Neural progenitor cell (in vitro differentiated cells): Measurements from ENCODE around the gene ARHGAP33. TPM values are rescaled to one million over a fixed set of nuclear protein-coding genes. Genes with fewer than 3 reads are reported as not detected.
"Not testable (repeated sequence)": the region's sequence is repeated elsewhere in the genome, so short reads cannot be mapped to it uniquely, and the experiment has no call there.

Experiments used
- DNase-seq: peaks from one replicate; pipeline ENCODE4 v3.0.0-alpha.2; 2016; ENCODE audit warnings: low spot score
- H2AFZ ChIP-seq: fragments of 200-600 bp; sonication (generic); replicated peaks from 2 replicates; pipeline ENCODE4 v1.6.1; 2016; ENCODE audit warnings: antibody characterized with exemption
- H3F3A ChIP-seq: fragments of 200-600 bp; sonication (generic); 2 replicates; pipeline ENCODE4 v1.6.1; 2016; ENCODE audit warnings: antibody characterized with exemption, low read depth
- H3K27ac ChIP-seq: fragments of 200-600 bp; sonication (generic); 2 replicates; pipeline ENCODE4 v1.5.1; 2016; ENCODE audit warnings: mild to moderate bottlenecking
- H3K27me3 ChIP-seq: fragments of 200-600 bp; sonication (generic); 2 replicates; pipeline ENCODE4 v1.6.1; 2016; ENCODE audit warnings: mild to moderate bottlenecking, moderate library complexity
- H3K36me3 ChIP-seq: fragments of 200-600 bp; sonication (generic); 2 replicates; pipeline ENCODE4 v1.5.1; 2016
- H3K4me1 ChIP-seq: fragments of 200-600 bp; sonication (generic); 2 replicates; pipeline ENCODE4 v1.6.1; 2016; ENCODE audit warnings: mixed run types
- H3K4me2 ChIP-seq: fragments of 200-600 bp; sonication (generic); 2 replicates; pipeline ENCODE4 v1.6.1; 2016
- H3K4me3 ChIP-seq: fragments of 200-600 bp; sonication (generic); 2 replicates; pipeline ENCODE4 v1.5.1; 2016
- H3K79me2 ChIP-seq: fragments of 200-600 bp; sonication (generic); 2 replicates; pipeline ENCODE4 v1.6.1; 2016; ENCODE audit warnings: low read depth
- H3K9ac ChIP-seq: fragments of 200-600 bp; sonication (generic); 2 replicates; pipeline ENCODE4 v1.6.1; 2016
- H3K9me3 ChIP-seq: fragments of 200-600 bp; sonication (generic); 2 replicates; pipeline ENCODE4 v1.5.1; 2016; ENCODE audit warnings: low read depth
- H4K20me1 ChIP-seq: fragments of 200-600 bp; sonication (generic); 2 replicates; pipeline ENCODE4 v1.6.1; 2016; ENCODE audit warnings: low read depth
- H3K27ac Mint-ChIP-seq: 3 replicates; pipeline ENCODE4 v1.8.0; 2021; ENCODE audit warnings: mixed read lengths
- H3K27me3 Mint-ChIP-seq: 2 replicates; pipeline ENCODE4 v1.8.0; 2022; ENCODE audit warnings: low read depth, mild to moderate bottlenecking, inconsistent platforms, moderate library complexity, mixed read lengths; ENCODE audit not compliant: insufficient read depth
- H3K36me3 Mint-ChIP-seq: 3 replicates; pipeline ENCODE4 v1.8.0; 2021; ENCODE audit warnings: mixed read lengths
- H3K4me1 Mint-ChIP-seq: 3 replicates; pipeline ENCODE4 v1.8.0; 2021; ENCODE audit warnings: mixed read lengths
- H3K4me3 Mint-ChIP-seq: 3 replicates; pipeline ENCODE4 v1.8.0; 2021; ENCODE audit warnings: mild to moderate bottlenecking, moderate library complexity, mixed read lengths
- H3K9me3 Mint-ChIP-seq: 3 replicates; pipeline ENCODE4 v1.8.0; 2020; ENCODE audit warnings: mixed read lengths
- EZH2 ChIP-seq: fragments of 200-600 bp; sonication (generic); IDR thresholded peaks from 2 replicates; pipeline ENCODE4 v1.6.1; 2017; ENCODE audit warnings: antibody characterized with exemption, mild to moderate bottlenecking, moderate library complexity
- EZH2phosphoT487 ChIP-seq: fragments of 200-600 bp; sonication (generic); IDR thresholded peaks from 2 replicates; pipeline ENCODE4 v1.6.1; 2017; ENCODE audit warnings: antibody characterized with exemption
- total RNA-seq: library from RNA; depleted of rRNA; stranded (reverse); fragments of >200 nt; gene quantifications from 2 replicates; pipeline ENCODE4 v1.2.3, GENCODE V29; 2015; ENCODE audit warnings: low replicate concordance
- TF ChIP-seq, protein P1 (sequence below): fragments of 200-600 bp; sonication (generic); IDR thresholded peaks from 2 replicates; pipeline ENCODE4 v1.5.1; 2017; ENCODE audit warnings: antibody characterized with exemption, mild to moderate bottlenecking

Gene ARHGAP33
- total RNA-seq, 1 donor from 2014 or later, result 6.5 TPM

DNA sequence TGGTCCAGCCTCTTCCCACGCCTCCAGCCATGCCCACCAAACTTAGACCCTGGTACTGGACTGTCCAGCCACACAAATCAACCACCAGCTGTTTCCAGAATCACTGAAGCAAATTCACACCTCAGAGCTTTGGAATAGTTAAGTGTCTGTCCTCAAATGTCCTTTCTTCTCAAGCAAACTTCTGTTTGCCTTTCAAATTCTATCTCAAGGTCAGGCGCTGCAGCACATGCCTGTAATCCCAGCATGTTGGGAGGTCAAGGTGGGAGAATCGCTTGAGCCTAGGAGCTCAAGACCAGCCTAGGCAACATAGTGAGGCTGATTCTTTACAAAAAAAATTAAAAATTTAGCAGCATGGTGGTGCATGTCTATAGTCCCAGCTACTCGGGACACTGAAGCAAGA lies 56.7 kb downstream of the ARHGAP33 start:
- H3K9me3 ChIP-seq, result no peaks in the 10 kb centered on the region
- H3K36me3 Mint-ChIP-seq, result no peaks in the 10 kb centered on the region
- H2AFZ ChIP-seq, result no peak overlapping the region
- no peaks in the 10 kb centered on the region for H3K4me1 ChIP-seq
- H3K27ac ChIP-seq, result no peak overlapping the region
- no peaks in the 10 kb centered on the region for H3K4me1 Mint-ChIP-seq
- H4K20me1 ChIP-seq, result peaks cover 9% of the 10 kb centered on the region
- TF ChIP-seq EZH2 (no peak), EZH2phosphoT487 (no peak)
- TF ChIP-seq, protein P1, sequence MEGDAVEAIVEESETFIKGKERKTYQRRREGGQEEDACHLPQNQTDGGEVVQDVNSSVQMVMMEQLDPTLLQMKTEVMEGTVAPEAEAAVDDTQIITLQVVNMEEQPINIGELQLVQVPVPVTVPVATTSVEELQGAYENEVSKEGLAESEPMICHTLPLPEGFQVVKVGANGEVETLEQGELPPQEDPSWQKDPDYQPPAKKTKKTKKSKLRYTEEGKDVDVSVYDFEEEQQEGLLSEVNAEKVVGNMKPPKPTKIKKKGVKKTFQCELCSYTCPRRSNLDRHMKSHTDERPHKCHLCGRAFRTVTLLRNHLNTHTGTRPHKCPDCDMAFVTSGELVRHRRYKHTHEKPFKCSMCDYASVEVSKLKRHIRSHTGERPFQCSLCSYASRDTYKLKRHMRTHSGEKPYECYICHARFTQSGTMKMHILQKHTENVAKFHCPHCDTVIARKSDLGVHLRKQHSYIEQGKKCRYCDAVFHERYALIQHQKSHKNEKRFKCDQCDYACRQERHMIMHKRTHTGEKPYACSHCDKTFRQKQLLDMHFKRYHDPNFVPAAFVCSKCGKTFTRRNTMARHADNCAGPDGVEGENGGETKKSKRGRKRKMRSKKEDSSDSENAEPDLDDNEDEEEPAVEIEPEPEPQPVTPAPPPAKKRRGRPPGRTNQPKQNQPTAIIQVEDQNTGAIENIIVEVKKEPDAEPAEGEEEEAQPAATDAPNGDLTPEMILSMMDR, result no peak
- no peak overlapping the region for H3K4me2 ChIP-seq
- no peaks in the 10 kb centered on the region for H3K79me2 ChIP-seq
- no peak overlapping the region for H3K4me3 ChIP-seq
- peaks cover 24% of the 10 kb centered on the region for H3K27me3 Mint-ChIP-seq
- H3F3A ChIP-seq, result no peaks in the 10 kb centered on the region
- no peaks in the 10 kb centered on the region for H3K9me3 Mint-ChIP-seq
- H3K4me3 Mint-ChIP-seq, result no peak overlapping the region
- H3K27ac Mint-ChIP-seq, result no peak overlapping the region
- H3K9ac ChIP-seq, result no peak overlapping the region
- peaks cover 80% of the 10 kb centered on the region for H3K27me3 ChIP-seq
- DNase-seq, result no peak
- H3K36me3 ChIP-seq, result no peaks in the 10 kb centered on the region

GRCh38 chr19:35833972-35834371 lies 58.6 kb downstream of the ARHGAP33 start:
- Histone ChIP-seq H3K79me2 (no peaks in the 10 kb centered on the region), H2AFZ (peak overlapping the region; percentile 42), H3K4me3 (no peak overlapping the region), H3F3A (no peaks in the 10 kb centered on the region), H3K9ac (no peak overlapping the region), H3K9me3 (no peaks in the 10 kb centered on the region), H3K36me3 (no peaks in the 10 kb centered on the region), H3K27me3 (peaks cover 77% of the 10 kb centered on the region), H3K4me1 (no peaks in the 10 kb centered on the region), H4K20me1 (peaks cover 3% of the 10 kb centered on the region), H3K4me2 (no peak overlapping the region), H3K27ac (no peak overlapping the region)
- H3K9me3 Mint-ChIP-seq, result peaks cover 2% of the 10 kb centered on the region
- H3K4me1 Mint-ChIP-seq, result no peaks in the 10 kb centered on the region
- TF ChIP-seq, protein P1, result no peak
- TF ChIP-seq EZH2phosphoT487 (no peak), EZH2 (no peak)
- peaks cover 23% of the 10 kb centered on the region for H3K27me3 Mint-ChIP-seq
- H3K36me3 Mint-ChIP-seq, result no peaks in the 10 kb centered on the region
- H3K27ac Mint-ChIP-seq, result no peak overlapping the region
- no peak overlapping the region for H3K4me3 Mint-ChIP-seq
- DNase-seq, result no peak

GRCh38 chr19:35836096-35836495 lies 60.7 kb downstream of the ARHGAP33 start:
- H2AFZ ChIP-seq, H3K4me2 ChIP-seq, H3K4me1 ChIP-seq, H3K79me2 ChIP-seq, H4K20me1 ChIP-seq, H3K36me3 ChIP-seq, H3K9me3 ChIP-seq, DNase-seq, H3K4me3 ChIP-seq, H3K27ac Mint-ChIP-seq, H3K9me3 Mint-ChIP-seq, H3F3A ChIP-seq, H3K9ac ChIP-seq, H3K27ac ChIP-seq, H3K36me3 Mint-ChIP-seq, H3K4me3 Mint-ChIP-seq, H3K4me1 Mint-ChIP-seq: not testable (repeated sequence)
- H3K27me3 Mint-ChIP-seq, result peaks cover 24% of the 10 kb centered on the region
- H3K27me3 ChIP-seq, result peaks cover 77% of the 10 kb centered on the region

Other genes starting within 250 kb of the ARHGAP33 start
- not detected in 2 replicates for gene SBSN, start 247.3 kb upstream of the ARHGAP33 start, total RNA-seq
- not detected in 2 replicates for gene GAPDHS, start 242.1 kb upstream of the ARHGAP33 start, total RNA-seq
- gene TMEM147, start 229.9 kb upstream of the ARHGAP33 start, total RNA-seq, result 57.8 and 81.7 TPM in 2 replicates
- 0.12 TPM in 1 of 2 replicates, not detected in the other for gene ATP4A, start 211.9 kb upstream of the ARHGAP33 start, total RNA-seq
- 0.34 TPM in 1 of 2 replicates, not detected in the other for gene PMIS2, start 189.4 kb upstream of the ARHGAP33 start, total RNA-seq
- 12.4 and 27.8 TPM in 2 replicates for gene HAUS5, start 162.8 kb upstream of the ARHGAP33 start, total RNA-seq
- gene RBM42, start 146.5 kb upstream of the ARHGAP33 start, total RNA-seq, result 20.1 and 53.7 TPM in 2 replicates
- 0.71 TPM in 1 of 2 replicates, not detected in the other for gene ETV2, start 133.8 kb upstream of the ARHGAP33 start, total RNA-seq
- 403 and 511 TPM in 2 replicates for gene COX6B1, start 127.2 kb upstream of the ARHGAP33 start, total RNA-seq
- gene UPK1A, start 109.0 kb upstream of the ARHGAP33 start, total RNA-seq, result 1.3 TPM in 1 of 2 replicates, not detected in the other
- not detected in 2 replicates for gene ZBTB32, start 71.0 kb upstream of the ARHGAP33 start, total RNA-seq
- gene KMT2B, start 57.6 kb upstream of the ARHGAP33 start, total RNA-seq, result 12.6 and 16.0 TPM in 2 replicates
- gene IGFLR1, start 33.1 kb upstream of the ARHGAP33 start, total RNA-seq, result 5.0 and 9.2 TPM in 2 replicates
- gene U2AF1L4, start 30.1 kb upstream of the ARHGAP33 start, total RNA-seq, result 17.2 and 27.9 TPM in 2 replicates
- gene PSENEN, start 29.9 kb upstream of the ARHGAP33 start, total RNA-seq, result 10.9 and 29.6 TPM in 2 replicates
- 11.4 and 12.4 TPM in 2 replicates for gene LIN37, start 27.0 kb upstream of the ARHGAP33 start, total RNA-seq
- not detected in 2 replicates for gene HSPB6, start 18.5 kb upstream of the ARHGAP33 start, total RNA-seq
- 7.1 and 13.4 TPM in 2 replicates for gene PROSER3, start 17.4 kb upstream of the ARHGAP33 start, total RNA-seq
- not detected in 2 replicates for gene PRODH2, start 37.3 kb downstream of the ARHGAP33 start, total RNA-seq
- gene NPHS1, start 76.9 kb downstream of the ARHGAP33 start, total RNA-seq, result 0.40 and 0.62 TPM in 2 replicates
- 2.4 and 5.5 TPM in 2 replicates for gene KIRREL2, start 81.3 kb downstream of the ARHGAP33 start, total RNA-seq
- gene APLP1, start 93.0 kb downstream of the ARHGAP33 start, total RNA-seq, result 89.5 and 191 TPM in 2 replicates
- 1.3 and 4.7 TPM in 2 replicates for gene NFKBID, start 125.0 kb downstream of the ARHGAP33 start, total RNA-seq
- not detected in 2 replicates for gene HCST, start 127.0 kb downstream of the ARHGAP33 start, total RNA-seq
- not detected in 2 replicates for gene TYROBP, start 132.7 kb downstream of the ARHGAP33 start, total RNA-seq
- 2.3 and 9.5 TPM in 2 replicates for gene LRFN3, start 160.8 kb downstream of the ARHGAP33 start, total RNA-seq
- 4.6 and 18.6 TPM in 2 replicates for gene SDHAF1, start 219.6 kb downstream of the ARHGAP33 start, total RNA-seq
- gene SYNE4, start 233.2 kb downstream of the ARHGAP33 start, total RNA-seq, result 2.3 and 10.9 TPM in 2 replicates
- gene ALKBH6, start 238.6 kb downstream of the ARHGAP33 start, total RNA-seq, result 16.3 and 22.5 TPM in 2 replicates